Stomach (tissue), 19 donors: ENCODE data around the gene HNRNPC. TPM values are rescaled to one million over a fixed set of nuclear protein-coding genes. Genes with fewer than 3 reads are reported as not detected.

Experiments
- DNase-seq, 2 donors: peaks; one replicate each; pipeline versions ENCODE4 v3.0.0 to v3.0.0-alpha.2; 2013 to 2019
- H3K27ac ChIP-seq, 5 donors: fragments of 200-600 bp in 4 of 5; sonication (generic) in 4 of 5; one replicate each; pipeline ENCODE4 v1.5.1; 2013 to 2019; ENCODE audit warnings: mild to moderate bottlenecking in 1 of 5, moderate library complexity in 1 of 5
- H3K27me3 ChIP-seq, 3 donors: fragments of 200-600 bp; sonication (generic); one replicate each; pipeline ENCODE4 v1.5.1; 2017 to 2019; ENCODE audit warnings: mixed run types in 1 of 3
- H3K36me3 ChIP-seq, 4 donors: fragments of 200-600 bp; sonication (generic); 1 replicate in 3 of 4; 2 replicates in 1 of 4; pipeline ENCODE4 v1.5.1; 2016 to 2019
- H3K4me1 ChIP-seq, 4 donors: fragments of 200-600 bp; sonication (generic); one replicate each; pipeline ENCODE4 v1.5.1; 2016 to 2019
- H3K4me3 ChIP-seq, 4 donors: fragments of 200-600 bp; sonication (generic) in 3 of 4; one replicate each; pipeline ENCODE4 v1.5.1; 2016 to 2019; ENCODE audit warnings: mild to moderate bottlenecking in 1 of 4
- H3K9me3 ChIP-seq, 4 donors: fragments of 200-600 bp; sonication (generic); one replicate each; pipeline ENCODE4 v1.5.1; 2016 to 2019
- EP300 ChIP-seq: sonication (generic); formaldehyde crosslinking; IDR thresholded peaks from one replicate; pipeline ENCODE4 v1.6.1; 2017; ENCODE audit warnings: antibody characterized with exemption
- POLR2A ChIP-seq, 4 donors: fragments of 450-650 bp; IDR thresholded peaks; one replicate each; pipeline ENCODE4 v1.6.1; 2016; ENCODE audit warnings: antibody characterized with exemption in 4 of 4, control low read depth in 2 of 4, mild to moderate bottlenecking in 1 of 4, moderate library complexity in 1 of 4
- POLR2AphosphoS5 ChIP-seq, 3 donors: sonication (generic); formaldehyde crosslinking; IDR thresholded peaks; one replicate each; pipeline ENCODE4 v1.6.1; 2016; ENCODE audit warnings: antibody characterized with exemption in 3 of 3
- WGBS, 5 donors: extraction: QIAGEN DNeasy Blood & Tissue Kit in 3 of 5; methylation state at CpG; one replicate each; pipeline versions ENCODE4 v1.1.5 to v1.1.7; 2013 to 2018; 5-methylcytosine and 5-hydroxymethylcytosine counted together
- intact Hi-C: fragments of 100-400 bp; cut with DNase I; formaldehyde crosslinking; loops from one replicate; pipeline ENCODE4 v1.15.1; 2023; ENCODE audit warnings: low total_unique reads
- long read RNA-seq, 10 donors: transcript quantifications; one replicate each; lab custom pipeline, GENCODE V29; 2026
- polyA plus RNA-seq, 3 donors: library from polyadenylated mRNA; stranded (reverse); fragments of 200-250 nt; gene quantifications; one replicate each; pipeline ENCODE4 v1.2.3, GENCODE V29; 2013
- total RNA-seq, 5 donors: library from RNA; depleted of rRNA; stranded (reverse); fragments of >200 nt; gene quantifications; one replicate each; pipeline versions ENCODE4 v1.1.0 to v1.2.3, GENCODE V29; 2014 to 2016
- TF ChIP-seq, protein P1 (sequence below), 7 experiments: fragments of 450-650 bp in 4 of 7; fragments of 200-600 bp in 3 of 7; sonication (generic) in 3 of 7; IDR thresholded peaks; one replicate each; pipeline ENCODE4 v1.5.1; 2016 to 2019; ENCODE audit warnings: antibody characterized with exemption in 7 of 7, control low read depth in 2 of 7, mild to moderate bottlenecking in 1 of 7
- donor health status: healthy with polysubstance abuse.
- donor health status: Bipolar disorder and iron deficiency.
- donor health status: healthy.

The HNRNPC gene
- 100 to 1,000 TPM; 110 to 503 (median 282) TPM for total RNA-seq
- 100 to 1,000 TPM; 396 to 516 (median 409) TPM for polyA plus RNA-seq
- long read RNA-seq, donor 1, full-length matches to known transcripts: 30 of 88 reads
- long read RNA-seq, donor 1, partial matches to known transcripts: 51 of 88 reads
- long read RNA-seq, donor 1, other reads (novel, unspliced or antisense): 7 of 88 reads
- long read RNA-seq, donor 2, full-length matches to known transcripts: 39 of 115 reads
- long read RNA-seq, donor 2, partial matches to known transcripts: 55 of 115 reads
- long read RNA-seq, donor 2, other reads (novel, unspliced or antisense): 21 of 115 reads
- long read RNA-seq, donor 3, full-length matches to known transcripts: 33 of 121 reads
- long read RNA-seq, donor 3, partial matches to known transcripts: 79 of 121 reads
- long read RNA-seq, donor 3, other reads (novel, unspliced or antisense): 9 of 121 reads
- long read RNA-seq, donor 4, partial matches to known transcripts: 6 of 11 reads
- long read RNA-seq, donor 4, other reads (novel, unspliced or antisense): 0 of 11 reads
- long read RNA-seq, donor 5, full-length matches to known transcripts: 42 of 142 reads
- long read RNA-seq, donor 5, partial matches to known transcripts: 93 of 142 reads
- long read RNA-seq, donor 5, other reads (novel, unspliced or antisense): 7 of 142 reads
- long read RNA-seq, donor 6, full-length matches to known transcripts: 93 of 352 reads
- long read RNA-seq, donor 6, partial matches to known transcripts: 190 of 352 reads
- long read RNA-seq, donor 6, other reads (novel, unspliced or antisense): 69 of 352 reads
- long read RNA-seq, donor 7, transcript HNRNPC-205 (9 exons, 1,375 nt): major isoform, 13 of 153 reads
- long read RNA-seq, donor 7, transcript HNRNPC-211 (9 exons, 1,784 nt): minor isoform, 9 of 153 reads
- long read RNA-seq, donor 7, partial matches to known transcripts: 111 of 153 reads
- long read RNA-seq, donor 7, other reads (novel, unspliced or antisense): 8 of 153 reads
- long read RNA-seq, donor 8, full-length matches to known transcripts: 51 of 243 reads
- long read RNA-seq, donor 8, partial matches to known transcripts: 157 of 243 reads
- long read RNA-seq, donor 8, other reads (novel, unspliced or antisense): 35 of 243 reads
- long read RNA-seq, donor 9, transcript HNRNPC-205 (9 exons, 1,375 nt): major isoform, 23 of 242 reads
- long read RNA-seq, donor 9, partial matches to known transcripts: 179 of 242 reads
- long read RNA-seq, donor 9, other reads (novel, unspliced or antisense): 20 of 242 reads
- long read RNA-seq, donor 10, full-length matches to known transcripts: 34 of 87 reads
- long read RNA-seq, donor 10, partial matches to known transcripts: 46 of 87 reads
- long read RNA-seq, donor 10, other reads (novel, unspliced or antisense): 7 of 87 reads

DNA sequence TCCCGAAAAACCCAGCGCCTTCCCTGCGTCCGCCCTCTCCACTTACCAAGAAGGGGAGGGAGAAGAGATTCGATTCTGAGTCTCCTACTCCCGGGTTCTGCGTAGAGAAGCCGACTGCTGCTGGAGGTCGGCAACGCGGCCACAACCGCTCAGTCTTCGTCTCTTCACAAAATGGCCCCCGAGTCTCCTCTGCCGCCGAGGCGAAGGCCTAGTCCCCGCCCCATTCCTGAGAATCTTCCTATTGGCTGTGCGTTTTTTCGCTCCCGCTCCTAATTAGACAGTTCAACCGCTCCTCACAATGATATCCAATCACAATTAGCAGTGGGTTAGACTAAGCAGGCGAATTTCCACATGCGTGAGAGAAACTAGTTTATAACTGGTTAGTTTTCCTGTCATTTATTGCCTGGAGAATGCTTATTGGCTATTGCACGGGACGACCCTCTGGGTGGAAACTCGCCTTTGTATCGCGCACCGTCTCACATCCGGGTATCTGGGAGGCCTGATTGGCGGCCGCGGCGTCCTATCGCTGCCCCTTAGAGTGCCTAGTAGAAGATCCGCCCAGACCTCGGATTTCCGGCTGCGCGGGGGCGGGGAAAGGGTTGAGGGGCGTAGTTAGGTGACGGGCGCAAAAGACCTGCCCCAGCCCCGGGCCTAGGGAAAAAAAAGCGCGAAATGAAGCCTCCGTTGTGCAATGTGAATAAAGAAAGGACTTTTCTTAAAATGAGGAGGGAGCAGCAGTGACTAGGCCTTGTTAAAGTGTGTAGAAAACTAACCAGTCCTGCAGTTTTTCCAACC is at the start of gene HNRNPC:
Gene HNRNPC (minus strand): TSS at position 191 of the 795 bp plus-strand sequence. CDS start 35,249 bp downstream, outside the sequence.
- H3K27ac ChIP-seq: peak within 1 kb of the TSS; percentile 86 to 97 (median 97)

DNA sequence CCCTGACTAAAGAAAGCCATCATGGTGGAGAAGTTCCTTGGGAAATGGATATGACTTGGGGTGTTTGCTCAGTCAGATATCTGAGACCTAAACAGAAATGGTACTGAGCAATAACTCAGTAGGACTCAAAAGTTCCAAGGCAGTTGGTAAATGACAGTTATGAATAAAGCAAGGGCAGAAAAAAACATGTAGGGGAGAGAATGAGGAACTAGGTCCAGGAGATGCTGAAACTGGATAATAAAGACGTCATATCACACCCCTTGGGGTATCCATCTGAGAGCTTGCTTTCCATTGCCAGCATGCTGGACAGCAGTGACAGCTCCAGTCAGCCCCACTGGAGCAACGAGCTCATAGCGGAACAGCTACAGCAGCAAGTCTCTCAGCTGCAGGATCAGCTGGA is 48.2 kb upstream of the HNRNPC start:
- Histone ChIP-seq H3K27me3 (no peaks in the 10 kb centered on the region), H3K27ac (no peak overlapping the region), H3K4me1 (no peaks in the 10 kb centered on the region), H3K36me3 (no peaks in the 10 kb centered on the region), H3K4me3 (no peak overlapping the region), H3K9me3 (no peaks in the 10 kb centered on the region)
- peak in 1 of 2 donors; percentile 5 for DNase-seq
- no peak for TF ChIP-seq POLR2A (IDR thresholded peaks at IDR 0.05)
- TF ChIP-seq EP300: no peak
- TF ChIP-seq, protein P1, sequence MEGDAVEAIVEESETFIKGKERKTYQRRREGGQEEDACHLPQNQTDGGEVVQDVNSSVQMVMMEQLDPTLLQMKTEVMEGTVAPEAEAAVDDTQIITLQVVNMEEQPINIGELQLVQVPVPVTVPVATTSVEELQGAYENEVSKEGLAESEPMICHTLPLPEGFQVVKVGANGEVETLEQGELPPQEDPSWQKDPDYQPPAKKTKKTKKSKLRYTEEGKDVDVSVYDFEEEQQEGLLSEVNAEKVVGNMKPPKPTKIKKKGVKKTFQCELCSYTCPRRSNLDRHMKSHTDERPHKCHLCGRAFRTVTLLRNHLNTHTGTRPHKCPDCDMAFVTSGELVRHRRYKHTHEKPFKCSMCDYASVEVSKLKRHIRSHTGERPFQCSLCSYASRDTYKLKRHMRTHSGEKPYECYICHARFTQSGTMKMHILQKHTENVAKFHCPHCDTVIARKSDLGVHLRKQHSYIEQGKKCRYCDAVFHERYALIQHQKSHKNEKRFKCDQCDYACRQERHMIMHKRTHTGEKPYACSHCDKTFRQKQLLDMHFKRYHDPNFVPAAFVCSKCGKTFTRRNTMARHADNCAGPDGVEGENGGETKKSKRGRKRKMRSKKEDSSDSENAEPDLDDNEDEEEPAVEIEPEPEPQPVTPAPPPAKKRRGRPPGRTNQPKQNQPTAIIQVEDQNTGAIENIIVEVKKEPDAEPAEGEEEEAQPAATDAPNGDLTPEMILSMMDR (IDR thresholded peaks at IDR 0.05): no peak
- no peak for TF ChIP-seq POLR2AphosphoS5 (IDR thresholded peaks at IDR 0.05)
- intact Hi-C loops: no loop called here
- 50 to 66% (median 54%) methylated on average over 3 of the region's 3 CpGs for WGBS, 5 donors

More for the DNA sequence above, at the start of gene HNRNPC:
- intact Hi-C loops: no loop called here
- H3K9me3 ChIP-seq: no peaks in the 10 kb centered on the region
- peaks cover 0 to 22% (median 14%) of the 10 kb centered on the region in 4 donors for H3K36me3 ChIP-seq
- DNase-seq: peak; percentile 100
- no peaks in the 10 kb centered on the region for H3K27me3 ChIP-seq
- H3K4me3 ChIP-seq: peak within 1 kb of the TSS; percentile 67 to 95 (median 74)
- peaks cover 24 to 45% (median 37%) of the 10 kb centered on the region in 4 donors for H3K4me1 ChIP-seq
- TF ChIP-seq POLR2A (IDR thresholded peaks at IDR 0.05): peak in 2 of 4 donors; percentile 91 to 97
- TF ChIP-seq, protein P1 (IDR thresholded peaks at IDR 0.05): no peak
- peak; percentile 85 to 97 (median 97) for TF ChIP-seq POLR2AphosphoS5 (IDR thresholded peaks at IDR 0.05)
- no peak for TF ChIP-seq EP300
- 0% methylated on average over 49 of the region's 49 CpGs for WGBS, 5 donors

DNA sequence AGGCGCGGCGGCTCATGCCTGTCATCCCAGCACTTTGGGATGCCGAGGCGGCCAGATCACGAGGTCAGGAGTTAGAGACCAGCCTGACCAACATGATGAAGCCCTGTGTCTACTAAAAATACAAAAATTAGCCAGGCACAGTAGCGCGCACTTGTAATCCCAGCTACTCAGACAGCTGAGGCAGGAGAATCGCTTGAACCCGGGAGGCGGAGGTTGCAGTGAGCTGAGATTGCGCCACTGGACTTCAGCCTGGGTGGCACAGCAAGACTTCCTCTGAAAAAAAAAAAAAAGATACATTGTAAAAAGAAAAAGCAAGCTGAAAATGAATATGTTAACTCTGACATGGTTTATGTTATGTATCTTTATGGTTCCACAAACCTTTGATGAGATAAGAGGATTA is 44.3 kb upstream of the HNRNPC start:
- H3K4me3 ChIP-seq: no peak overlapping the region
- H3K9me3 ChIP-seq: no peaks in the 10 kb centered on the region
- H3K36me3 ChIP-seq: no peaks in the 10 kb centered on the region
- WGBS, 5 donors: 78 to 89% (median 80%) methylated on average over 12 of the region's 12 CpGs
- intact Hi-C loops: no loop called here
- no peak overlapping the region for H3K27ac ChIP-seq
- TF ChIP-seq EP300: no peak
- TF ChIP-seq POLR2A (IDR thresholded peaks at IDR 0.05): no peak
- TF ChIP-seq, protein P1 (IDR thresholded peaks at IDR 0.05): no peak
- TF ChIP-seq POLR2AphosphoS5 (IDR thresholded peaks at IDR 0.05): no peak
- peaks cover 0 to 8% (median 2%) of the 10 kb centered on the region in 4 donors for H3K4me1 ChIP-seq
- H3K27me3 ChIP-seq: no peaks in the 10 kb centered on the region
- DNase-seq: no peak
